ENCODE data around the gene SLC35B1. TPM values are rescaled to one million over a fixed set of nuclear protein-coding genes. Genes with fewer than 3 reads are reported as not detected.
"Not testable (repeated sequence)": the region's sequence is repeated elsewhere in the genome, so short reads cannot be mapped to it uniquely, and the experiment has no call there.

SLC35B1 gene
- total RNA-seq, 1 donor from 2014 or later, result 44.5 TPM

DNA sequence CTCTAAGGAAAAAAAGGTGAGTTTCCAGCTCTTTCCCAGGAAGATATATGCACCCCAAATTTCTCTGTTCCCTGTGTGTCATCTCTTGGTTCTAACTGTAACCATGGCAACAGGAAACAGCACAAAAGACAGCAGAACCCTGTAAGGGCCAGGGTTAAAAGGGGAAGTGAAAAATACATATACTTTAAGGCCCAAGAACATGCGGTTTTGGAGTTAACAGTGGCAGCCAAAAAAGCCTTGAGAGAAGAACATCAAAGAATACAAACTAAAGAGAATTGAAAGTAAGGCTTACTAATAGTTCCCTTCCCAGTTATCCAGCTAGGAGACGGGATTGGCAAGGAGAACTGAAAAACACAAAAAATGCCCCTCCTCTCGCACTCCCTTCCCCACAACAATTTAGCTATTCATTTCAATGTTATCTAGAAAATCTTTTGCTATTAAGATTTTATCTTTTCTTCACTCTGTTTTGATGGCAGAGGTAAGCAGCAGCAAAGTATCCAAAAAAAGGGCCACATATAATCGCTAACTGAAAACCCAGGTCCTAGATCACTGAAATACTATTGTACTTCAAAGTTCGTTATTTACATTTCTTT is 31.4 kb downstream of the SLC35B1 start:
- DNase-seq (ENCODE audit: low spot score), result no peak

GRCh38 chr17:49674507-49674906 is 33.3 kb downstream of the SLC35B1 start:
- no peak for DNase-seq (ENCODE audit: low spot score)

- DNase-seq (ENCODE audit: low spot score), result not testable (repeated sequence)
Observed at GRCh38 chr17:49673679-49674078, 34.1 kb downstream of the SLC35B1 start.

GRCh38 chr17:49670641-49671040 is 37.1 kb downstream of the SLC35B1 start:
- no peak for DNase-seq (ENCODE audit: low spot score)

DNA sequence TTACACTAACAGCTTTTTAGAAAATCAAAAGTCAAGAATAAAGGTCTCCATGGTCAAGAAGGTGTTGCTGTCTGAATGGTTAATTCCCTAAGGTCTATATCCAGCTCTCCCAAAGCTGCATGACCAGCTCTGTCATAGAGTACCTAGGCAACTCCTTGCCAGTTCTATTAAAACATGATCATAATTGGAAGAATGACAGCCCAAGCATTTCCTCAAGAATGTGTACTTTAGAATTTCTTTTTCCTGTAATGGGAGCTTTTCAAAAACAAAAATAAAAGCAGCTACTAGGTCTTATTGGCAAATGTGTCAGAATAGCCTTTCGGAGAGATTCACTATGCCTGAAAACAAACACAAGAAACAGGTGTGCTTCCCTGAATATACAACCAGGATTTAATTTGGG is 37.8 kb downstream of the SLC35B1 start:
- DNase-seq (ENCODE audit: low spot score), result no peak

GRCh38 chr17:49667854-49668253 is 39.9 kb downstream of the SLC35B1 start:
- DNase-seq (ENCODE audit: low spot score), result no peak

DNA sequence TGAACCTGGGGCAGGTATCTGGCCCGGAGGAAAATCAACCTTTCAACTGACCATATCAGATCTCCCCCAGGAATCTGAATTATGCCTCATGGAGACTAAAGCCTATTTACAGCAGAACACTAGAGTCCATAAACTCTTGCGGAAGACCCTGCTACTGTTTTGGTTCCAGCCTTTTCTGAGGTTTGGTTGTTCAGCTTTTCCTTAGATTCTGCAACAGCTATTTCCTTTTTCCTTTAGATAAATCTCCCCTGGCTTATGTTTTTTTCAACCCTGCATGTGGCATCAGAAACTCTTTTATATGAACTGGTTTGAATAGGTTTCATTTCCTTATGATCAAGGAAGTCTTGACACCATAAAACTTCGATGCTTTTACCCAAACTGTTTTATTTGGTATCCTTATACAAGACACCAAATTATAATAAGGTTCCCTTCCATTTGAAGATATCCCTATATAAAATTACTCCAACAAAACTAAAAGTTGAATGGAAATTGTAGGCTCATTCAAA is 43.0 kb downstream of the SLC35B1 start:
- DNase-seq (ENCODE audit: low spot score), result no peak

GRCh38 chr17:49659661-49660382 is 47.9 kb downstream of the SLC35B1 start:
- DNase-seq (ENCODE audit: low spot score), result no peak

DNA sequence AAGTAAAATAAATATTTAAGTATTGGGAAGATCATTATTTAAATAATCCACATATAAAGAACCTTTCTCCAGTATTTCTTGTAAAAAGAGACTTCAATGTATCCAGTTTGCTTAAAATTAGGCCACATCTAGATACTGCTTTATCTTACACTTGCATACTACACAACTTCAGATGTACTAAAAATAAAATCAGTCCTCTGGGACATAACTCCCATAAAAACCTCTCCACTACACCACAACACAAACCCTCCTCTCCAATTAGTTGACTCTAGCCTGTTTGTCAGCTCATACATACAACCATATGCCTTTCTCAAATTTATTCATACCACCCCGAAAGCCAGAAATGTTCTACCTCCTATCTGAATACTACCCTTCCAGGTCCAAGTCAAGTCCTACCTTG is 51.5 kb downstream of the SLC35B1 start:
- no peak for DNase-seq (ENCODE audit: low spot score)

Other genes with a start within 250 kb of the SLC35B1 start
- 42.0 TPM for gene NGFR, start 212.7 kb downstream of the SLC35B1 start, total RNA-seq
- 3.8 TPM for gene NXPH3, start 132.1 kb downstream of the SLC35B1 start, total RNA-seq
- gene SPOP, start 29.9 kb downstream of the SLC35B1 start, total RNA-seq, result 44.2 TPM
- gene FAM117A, start 56.2 kb upstream of the SLC35B1 start, total RNA-seq, result 5.9 TPM
- 34.9 TPM for gene KAT7, start 80.7 kb upstream of the SLC35B1 start, total RNA-seq
- not detected for gene TAC4, start 140.1 kb upstream of the SLC35B1 start, total RNA-seq